GM12878 (cell line): ENCODE measurements around the gene DRICH1. TPM values are rescaled to one million over a fixed set of nuclear protein-coding genes. Genes with fewer than 3 reads are reported as not detected.

ENCODE experiments used
- ATAC-seq: fragments of 200-7000 bp; cut with Tn5 transposase; 3 replicates; pipeline ENCODE4 v1.9.1; 2020; ENCODE audit warnings: mild to moderate bottlenecking, moderate library complexity
- BruUV-seq: library from RNA; stranded (reverse); fragments of 400-500 nt; replicated peaks from 2 replicates; lab custom pipeline; 2021; lab: Mats Ljungman, UMichigan
- CTCF ChIA-PET: fragments of 300-600 bp; sonication (Branson Sonifier 250); formaldehyde crosslinking; extraction: SDS; loops from one replicate; lab custom pipeline; 2021; ENCODE audit warnings: inconsistent platforms; lab: Yijun Ruan, JAX
- POLR2A ChIA-PET: fragments of 350-600 bp; formaldehyde crosslinking; extraction: SDS; loops from one replicate; lab custom pipeline; 2021; ENCODE audit warnings: inconsistent platforms; lab: Charles Lee
- RAD21 ChIA-PET: fragments of 300-600 bp; sonication (Branson Sonifier 250); formaldehyde crosslinking; loops from one replicate; lab custom pipeline; 2023; ENCODE audit warnings: antibody characterized with exemption; ENCODE audit not compliant: unreplicated experiment; lab: Charles Lee
- SMC1A ChIA-PET: fragments of 300-600 bp; sonication (Branson Sonifier 250); formaldehyde crosslinking; loops from one replicate; lab custom pipeline; 2023; ENCODE audit not compliant: unreplicated experiment, uncharacterized antibody; lab: Charles Lee
- DNase-seq: peaks from one replicate; pipeline ENCODE4 v3.0.0-alpha.2; 2011; ENCODE audit warnings: low read depth, low spot score
- FAIRE-seq: peaks from 3 replicates; lab custom pipeline; 2011; peaks lifted over from hg19 to GRCh38; lab: Jason Lieb, UNC
- H2AFZ ChIP-seq: 2 replicates; pipeline ENCODE4 v1.6.0; 2011; ENCODE audit warnings: low read depth, low read length, control low read depth; ENCODE audit not compliant: control insufficient read depth
- H3K27ac ChIP-seq: 2 replicates; pipeline ENCODE4 v1.5.1; 2011; ENCODE audit warnings: control low read depth; ENCODE audit not compliant: control insufficient read depth, insufficient read depth
- H3K27me3 ChIP-seq, 2 experiments: replicated peaks in 1 of 2; 2 replicates each; pipeline versions ENCODE4 v1.6.0 to v1.6.1; 2011; ENCODE audit warnings: low read length in 1 of 2; ENCODE audit not compliant: control insufficient read depth in 2 of 2, insufficient read depth in 2 of 2
- H3K36me3 ChIP-seq, 2 experiments: 2 replicates each; pipeline ENCODE4 v1.5.1; 2011; ENCODE audit warnings: low read length in 1 of 2; ENCODE audit not compliant: control insufficient read depth in 2 of 2, insufficient read depth in 2 of 2
- H3K4me1 ChIP-seq: 2 replicates; pipeline ENCODE4 v1.6.1; 2011; ENCODE audit warnings: mild to moderate bottlenecking, low read length, moderate library complexity, mixed read lengths; ENCODE audit not compliant: control insufficient read depth, insufficient read depth
- H3K4me2 ChIP-seq: 2 replicates; pipeline ENCODE4 v1.6.0; 2011; ENCODE audit warnings: control low read depth; ENCODE audit not compliant: control insufficient read depth, insufficient read depth
- H3K4me3 ChIP-seq: fragments of 200-600 bp; sonication (generic); 2 replicates; pipeline ENCODE4 v1.5.1; 2016
- H3K79me2 ChIP-seq: 2 replicates; pipeline ENCODE4 v1.6.0; 2011; ENCODE audit warnings: low read length; ENCODE audit not compliant: control insufficient read depth, insufficient read depth
- H3K9ac ChIP-seq: 2 replicates; pipeline ENCODE4 v1.8.0; 2011; ENCODE audit warnings: low read length, control low read depth, mixed read lengths; ENCODE audit not compliant: control insufficient read depth, insufficient read depth
- H3K9me3 ChIP-seq: replicated peaks from 3 replicates; pipeline ENCODE4 v1.5.1; 2011; ENCODE audit warnings: mild to moderate bottlenecking, low read length; ENCODE audit not compliant: control insufficient read depth, insufficient read depth
- H4K20me1 ChIP-seq: 2 replicates; pipeline ENCODE4 v1.6.0; 2011; ENCODE audit not compliant: control insufficient read depth, insufficient read depth
- BCL11A ChIP-seq: IDR thresholded peaks from 2 replicates; pipeline ENCODE4 v1.6.1; 2011; ENCODE audit warnings: low read depth, low read length
- BRCA1 ChIP-seq: IDR thresholded peaks from 2 replicates; pipeline ENCODE4 v1.6.1; 2011; ENCODE audit warnings: low read depth, low read length, improper control_type of control experiment
- CHD4 ChIP-seq: fragments of 200-600 bp; sonication (generic); IDR thresholded peaks from 2 replicates; pipeline ENCODE4 v1.6.1; 2016; ENCODE audit warnings: mild to moderate bottlenecking
- DPF2 ChIP-seq: fragments of 450-650 bp; IDR thresholded peaks from 2 replicates; pipeline ENCODE4 v1.6.1; 2017; ENCODE audit warnings: mild to moderate bottlenecking
- GABPA ChIP-seq: IDR thresholded peaks from 2 replicates; pipeline ENCODE4 v1.6.1; 2014; ENCODE audit warnings: antibody characterized with exemption, low read depth, mild to moderate bottlenecking, inconsistent platforms
- IKZF1 ChIP-seq: fragments of 450-650 bp; conservative IDR thresholded peaks from 2 replicates; pipeline ENCODE4 v1.6.1; 2017; ENCODE audit warnings: antibody characterized with exemption, mild to moderate bottlenecking
- KLF5 ChIP-seq: fragments of 450-650 bp; IDR thresholded peaks from 2 replicates; pipeline ENCODE4 v1.6.1; 2014; ENCODE audit warnings: mild to moderate bottlenecking; ENCODE audit not compliant: partially characterized antibody
- MYC ChIP-seq: IDR thresholded peaks from 2 replicates; pipeline ENCODE4 v1.6.1; 2011; ENCODE audit warnings: mild to moderate bottlenecking, low read length, moderate library complexity, inconsistent platforms; ENCODE audit not compliant: insufficient read depth, insufficient replicate concordance, insufficient read length, severe bottlenecking
- NFIC ChIP-seq: IDR thresholded peaks from 2 replicates; pipeline ENCODE4 v1.6.1; 2012; ENCODE audit warnings: low read depth, mild to moderate bottlenecking, inconsistent platforms, low read length, moderate library complexity
- NR2C2 ChIP-seq: IDR thresholded peaks from 2 replicates; pipeline ENCODE4 v1.6.1; 2011; ENCODE audit warnings: borderline replicate concordance, low read depth; ENCODE audit not compliant: control insufficient read depth, insufficient read length
- POLR2AphosphoS5 ChIP-seq: IDR thresholded peaks from 2 replicates; pipeline ENCODE4 v1.6.1; 2011; ENCODE audit warnings: mild to moderate bottlenecking, low read length, inconsistent platforms
- PRDM15 ChIP-seq: fragments of 450-650 bp; formaldehyde crosslinking; IDR thresholded peaks from 2 replicates; pipeline ENCODE4 v1.4.0; 2020; ENCODE audit warnings: mild to moderate bottlenecking, moderate library complexity
- RELB ChIP-seq: fragments of 450-650 bp; IDR thresholded peaks from 2 replicates; pipeline ENCODE4 v1.6.1; 2017; ENCODE audit warnings: low read depth, mild to moderate bottlenecking, moderate library complexity
- RFX5 ChIP-seq: IDR thresholded peaks from 2 replicates; pipeline ENCODE4 v1.6.1; 2011; ENCODE audit warnings: low read depth, low read length, improper control_type of control experiment
- SIN3A ChIP-seq: IDR thresholded peaks from 2 replicates; pipeline ENCODE4 v1.6.1; 2012; ENCODE audit warnings: low read depth, low read length, improper control_type of control experiment
- SRF ChIP-seq, 2 experiments: IDR thresholded peaks; 2 replicates each; pipeline ENCODE4 v1.6.1; 2011; ENCODE audit warnings: low read depth in 2 of 2, low read length in 2 of 2, mild to moderate bottlenecking in 1 of 2, moderate library complexity in 1 of 2
- WGBS: methylation state at CpG from one replicate; pipeline ENCODE4 v1.1.6; 2016; ENCODE audit warnings: low lambda C conversion rate; ENCODE audit not compliant: insufficient replicate concordance, insufficient coverage; ENCODE audit errors: missing lambda C conversion rate; 5-methylcytosine and 5-hydroxymethylcytosine counted together
- in situ Hi-C: fragments of 300-500 bp; cut with MboI; formaldehyde crosslinking; loops from 9 replicates; pipeline ENCODE4 v1.14.3; 2018; ENCODE audit warnings: mixed read lengths
- intact Hi-C: fragments of 100-400 bp; cut with micrococcal nuclease; formaldehyde crosslinking; loops from one replicate; pipeline ENCODE4 v1.14.2; 2022; ENCODE audit not compliant: unreplicated experiment
- polyA plus RNA-seq, 11 experiments: library from polyadenylated mRNA; depleted of rRNA in 4 of 11; unstranded in 6 of 11; stranded (reverse) in 5 of 11; fragments of >200 nt; fragmentation: Nextera tagmentation in 4 of 11; fragmentation: Illumina TruSeq in 1 of 11; extraction: Ambion mirVana in 4 of 11; extraction: Trizol in 1 of 11; gene quantifications; 1 replicate in 1 of 11; 2 replicates in 10 of 11; pipeline versions ENCODE4 v1.2.1 to v1.2.3, GENCODE V29; 2011 to 2016; ENCODE audit warnings: inconsistent platforms in 2 of 11, missing spikeins in 2 of 11, low read depth in 1 of 11
- total RNA-seq, 4 experiments: library from RNA; depleted of rRNA in 3 of 4; stranded (reverse); fragments of >200 nt in 3 of 4; fragmentation: Illumina TruSeq in 1 of 4; extraction: Trizol in 1 of 4; gene quantifications; 2 replicates each; pipeline versions ENCODE4 v1.2.1 to v1.2.3, GENCODE V29; 2013 to 2021

DRICH1 gene
- total and polyA plus RNA-seq, 10 of the 15 experiments (the other 5 are each of a cell fraction or from before 2014, with no cell fraction given) = not detected

GRCh38 chr22:23563111-23563510 is 69.0 kb downstream of the DRICH1 start:
- H3K27me3 ChIP-seq = peaks cover 5 to 11% of the 10 kb centered on the region in 2 experiments

GRCh38 chr22:23562186-23562585 is 69.9 kb downstream of the DRICH1 start:
- ChIA-PET POLR2A (no interaction called here), RAD21 (no interaction called here), SMC1A (no interaction called here), CTCF (no interaction called here)
- H3K27me3 ChIP-seq = peaks cover 5 to 11% of the 10 kb centered on the region in 2 experiments
- H3K9ac ChIP-seq = no peak overlapping the region
- in situ Hi-C loops (no loop called here), intact Hi-C loops (no loop called here)
- DNase-seq (no peak), ATAC-seq (no peak), FAIRE-seq (no peak)
- no peak overlapping the region for H3K27ac ChIP-seq
- no peak overlapping the region for H3K4me2 ChIP-seq
- H3K9me3 ChIP-seq = no peaks in the 10 kb centered on the region
- H3K4me3 ChIP-seq = no peak overlapping the region
- H3K36me3 ChIP-seq = no peaks in the 10 kb centered on the region
- H2AFZ ChIP-seq = no peak overlapping the region
- WGBS = 15% methylated on average over 4 of the region's 4 CpGs
- H3K4me1 ChIP-seq = no peaks in the 10 kb centered on the region
- BruUV-seq = no TSS peak
- no peaks in the 10 kb centered on the region for H4K20me1 ChIP-seq
- H3K79me2 ChIP-seq = no peaks in the 10 kb centered on the region
- no peak for TF ChIP-seq RELB
- no peak for TF ChIP-seq GABPA
- no peak for TF ChIP-seq CHD4
- TF ChIP-seq SRF (IDR thresholded peaks at IDR 0.05; ENCODE audit: low read depth in 2 of 2, low read length in 2 of 2) = no peak
- TF ChIP-seq PRDM15 = no peak
- no peak for TF ChIP-seq KLF5
- TF ChIP-seq DPF2 = no peak
- no peak for TF ChIP-seq MYC
- TF ChIP-seq IKZF1 = no peak
- TF ChIP-seq NR2C2 = no peak
- no peak for TF ChIP-seq BRCA1

More at GRCh38 chr22:23563111-23563510, 69.0 kb downstream of the DRICH1 start:
- no peaks in the 10 kb centered on the region for H3K4me1 ChIP-seq
- no peak overlapping the region for H3K4me3 ChIP-seq
- WGBS = 48% methylated on average over 9 of the region's 9 CpGs
- intact Hi-C loops = no loop called here
- no peak overlapping the region for H3K9ac ChIP-seq
- DNase-seq = no peak
- ChIA-PET POLR2A (no interaction called here), SMC1A (no interaction called here), RAD21 (no interaction called here)
- H3K9me3 ChIP-seq = no peaks in the 10 kb centered on the region
- H3K4me2 ChIP-seq = no peak overlapping the region
- H3K79me2 ChIP-seq = no peaks in the 10 kb centered on the region
- no peak for ATAC-seq
- TF ChIP-seq BCL11A (no peak), SRF (IDR thresholded peaks at IDR 0.05; ENCODE audit: low read depth in 2 of 2, low read length in 2 of 2) (no peak), RFX5 (no peak), POLR2AphosphoS5 (no peak), NFIC (no peak), SIN3A (no peak)
- TF ChIP-seq, all 136 proteins: peak for 0
- no peak overlapping the region for H3K27ac ChIP-seq
- in situ Hi-C loops = no loop called here
- no peak overlapping the region for H2AFZ ChIP-seq
- no TSS peak for BruUV-seq
- CTCF ChIA-PET = no interaction called here
- no peak for FAIRE-seq
- H3K36me3 ChIP-seq = no peaks in the 10 kb centered on the region
- H4K20me1 ChIP-seq = no peaks in the 10 kb centered on the region
